B cell (primary cell): ENCODE measurements around the gene ZNF688.

Experiments used
- CTCF ChIP-seq: fragments of 200-600 bp; IDR thresholded peaks from one replicate; pipeline ENCODE4 v1.8.0; 2022; ENCODE audit warnings: antibody characterized with exemption, mild to moderate bottlenecking
- EZH2 ChIP-seq: IDR thresholded peaks from 2 replicates; pipeline ENCODE4 v1.6.1; 2012; ENCODE audit warnings: borderline replicate concordance, low read depth, mild to moderate bottlenecking, moderate library complexity, low read length; ENCODE audit not compliant: insufficient read depth, poor library complexity, severe bottlenecking

GRCh38 chr16:30533748-30534367, 37.7 kb downstream of the ZNF688 start:
- TF ChIP-seq CTCF (no peak), EZH2 (no peak)
